DMS79 treated with DMSO at 0.1 percent for 48 hours (cell line): ENCODE measurements around the gene ZBTB2.
"Not testable (repeated sequence)": the region's sequence is repeated elsewhere in the genome, so short reads cannot be mapped to it uniquely, and the experiment has no call there.

Experiments
- DNase-seq: peaks from one replicate; lab custom pipeline; 2025; lab: John Stamatoyannopoulos, UW

The ZBTB2 gene

GRCh38 chr6:151370509-151371078 lies 20.8 kb downstream of the ZBTB2 start:
- DNase-seq = no peak

DNA sequence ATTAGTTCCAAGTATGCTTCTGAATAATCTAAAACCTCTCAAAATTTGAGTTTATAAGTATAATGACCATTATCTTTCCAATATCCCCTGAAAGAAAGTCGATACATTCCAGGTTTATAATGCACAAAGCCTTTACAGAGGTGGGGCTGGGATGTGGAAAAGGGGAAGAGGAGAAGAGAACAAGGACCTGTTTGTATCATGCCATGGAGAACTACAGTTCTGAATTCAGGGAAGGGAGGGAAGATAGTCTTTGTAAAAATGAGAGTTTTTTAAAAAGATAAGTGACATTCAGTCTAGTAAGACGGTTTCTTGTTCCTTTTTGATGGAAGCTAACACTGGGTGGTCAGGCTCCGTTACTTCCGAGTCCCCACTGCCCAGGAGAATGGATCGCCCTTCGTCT lies 26.1 kb downstream of the ZBTB2 start:
- DNase-seq = no peak

- no peak for DNase-seq
Observed at GRCh38 chr6:151359486-151359885, 31.9 kb downstream of the ZBTB2 start.

DNA sequence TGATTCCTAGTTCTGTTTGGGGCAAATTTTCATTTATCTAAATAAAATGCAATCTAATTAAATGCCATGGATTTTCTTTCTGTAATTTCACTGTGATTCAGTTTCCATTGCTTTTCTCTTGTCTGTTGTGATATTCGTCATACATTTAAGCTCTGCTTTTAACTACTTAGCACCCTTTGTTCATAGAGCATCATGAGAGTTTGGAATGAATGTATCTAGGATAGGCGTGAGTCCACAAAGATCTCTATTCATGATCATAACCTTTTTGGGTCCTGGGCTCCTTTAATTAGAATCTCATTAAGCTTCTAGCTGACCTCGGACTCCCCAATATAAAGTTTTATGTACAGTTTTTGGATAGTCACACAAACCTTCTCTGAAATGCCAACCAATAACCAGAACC lies 32.9 kb downstream of the ZBTB2 start:
- no peak for DNase-seq

DNA sequence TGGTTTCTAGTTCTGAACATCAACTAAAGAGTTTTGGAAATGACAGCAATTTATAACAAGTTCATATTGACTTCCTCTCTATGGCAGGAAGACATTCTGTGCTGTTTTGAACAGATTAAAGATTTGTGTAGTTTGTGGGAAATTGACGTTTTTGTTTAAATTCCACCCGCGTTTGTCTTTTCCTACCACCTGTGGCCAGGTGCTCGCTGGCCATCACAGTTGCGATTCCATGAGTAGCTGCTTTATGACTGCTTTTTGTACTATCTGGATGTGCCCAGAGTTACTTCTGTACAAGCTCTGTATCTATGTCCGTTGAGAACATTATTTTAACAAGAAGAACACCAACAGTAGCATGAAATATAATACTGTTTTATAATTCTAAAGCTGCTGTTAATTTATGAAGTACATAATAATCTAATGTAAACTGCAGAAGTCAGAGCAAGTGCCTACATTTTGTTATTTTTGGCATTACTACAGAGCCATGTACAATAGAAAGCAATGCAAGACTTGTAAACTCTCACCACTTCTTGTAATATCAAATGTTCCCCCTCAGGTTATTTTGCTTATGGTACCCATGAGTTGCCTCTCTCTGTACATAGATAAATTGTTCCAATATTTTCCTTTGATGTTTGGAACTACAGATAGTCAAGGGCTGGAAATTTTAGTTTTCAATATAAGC lies 33.5 kb downstream of the ZBTB2 start:
- DNase-seq = no peak

DNA sequence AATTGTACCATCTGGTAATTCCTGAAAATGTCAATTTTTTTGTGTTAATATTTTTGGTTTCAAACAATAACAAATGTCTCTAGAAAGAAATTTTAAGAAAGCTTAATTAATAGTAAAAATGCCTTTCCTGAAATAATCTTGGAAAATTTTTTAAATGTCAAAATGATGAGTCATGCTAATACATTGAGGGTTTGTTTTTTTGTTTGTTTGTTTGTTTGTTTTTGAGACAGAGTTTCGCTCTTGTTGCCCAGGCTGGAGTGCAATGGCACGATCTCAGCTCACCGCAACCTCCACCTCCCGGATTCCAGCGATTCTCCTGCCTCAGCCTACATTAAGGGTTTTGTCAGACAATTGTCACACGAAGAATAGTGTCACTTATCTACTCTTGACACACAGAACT lies 34.4 kb downstream of the ZBTB2 start:
- not testable (repeated sequence) for DNase-seq

- no peak for DNase-seq
Observed at GRCh38 chr6:151353795-151354194, 37.6 kb downstream of the ZBTB2 start.

DNA sequence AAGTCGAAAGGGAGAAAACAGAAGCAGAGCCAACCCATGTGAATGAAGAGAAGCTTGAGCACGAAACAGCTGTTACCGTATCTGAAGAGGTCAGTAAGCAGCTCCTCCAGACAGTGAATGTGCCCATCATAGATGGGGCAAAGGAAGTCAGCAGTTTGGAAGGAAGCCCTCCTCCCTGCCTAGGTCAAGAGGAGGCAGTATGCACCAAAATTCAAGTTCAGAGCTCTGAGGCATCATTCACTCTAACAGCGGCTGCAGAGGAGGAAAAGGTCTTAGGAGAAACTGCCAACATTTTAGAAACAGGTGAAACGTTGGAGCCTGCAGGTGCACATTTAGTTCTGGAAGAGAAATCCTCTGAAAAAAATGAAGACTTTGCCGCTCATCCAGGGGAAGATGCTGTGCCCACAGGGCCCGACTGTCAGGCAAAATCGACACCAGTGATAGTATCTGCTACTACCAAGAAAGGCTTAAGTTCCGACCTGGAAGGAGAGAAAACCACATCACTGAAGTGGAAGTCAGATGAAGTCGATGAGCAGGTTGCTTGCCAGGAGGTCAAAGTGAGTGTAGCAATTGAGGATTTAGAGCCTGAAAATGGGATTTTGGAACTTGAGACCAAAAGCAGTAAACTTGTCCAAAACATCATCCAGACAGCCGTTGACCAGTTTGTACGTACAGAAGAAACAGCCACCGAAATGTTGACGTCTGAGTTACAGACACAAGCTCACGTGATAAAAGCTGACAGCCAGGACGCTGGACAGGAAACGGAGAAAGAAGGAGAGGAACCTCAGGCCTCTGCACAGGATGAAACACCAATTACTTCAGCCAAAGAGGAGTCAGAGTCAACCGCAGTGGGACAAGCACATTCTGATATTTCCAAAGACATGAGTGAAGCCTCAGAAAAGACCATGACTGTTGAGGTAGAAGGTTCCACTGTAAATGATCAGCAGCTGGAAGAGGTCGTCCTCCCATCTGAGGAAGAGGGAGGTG lies 38.7 kb downstream of the ZBTB2 start:
- no peak for DNase-seq

GRCh38 chr6:151351731-151352130 lies 39.6 kb downstream of the ZBTB2 start:
- DNase-seq = no peak

GRCh38 chr6:151351146-151351700 lies 40.1 kb downstream of the ZBTB2 start:
- peak; percentile 41 for DNase-seq

DNA sequence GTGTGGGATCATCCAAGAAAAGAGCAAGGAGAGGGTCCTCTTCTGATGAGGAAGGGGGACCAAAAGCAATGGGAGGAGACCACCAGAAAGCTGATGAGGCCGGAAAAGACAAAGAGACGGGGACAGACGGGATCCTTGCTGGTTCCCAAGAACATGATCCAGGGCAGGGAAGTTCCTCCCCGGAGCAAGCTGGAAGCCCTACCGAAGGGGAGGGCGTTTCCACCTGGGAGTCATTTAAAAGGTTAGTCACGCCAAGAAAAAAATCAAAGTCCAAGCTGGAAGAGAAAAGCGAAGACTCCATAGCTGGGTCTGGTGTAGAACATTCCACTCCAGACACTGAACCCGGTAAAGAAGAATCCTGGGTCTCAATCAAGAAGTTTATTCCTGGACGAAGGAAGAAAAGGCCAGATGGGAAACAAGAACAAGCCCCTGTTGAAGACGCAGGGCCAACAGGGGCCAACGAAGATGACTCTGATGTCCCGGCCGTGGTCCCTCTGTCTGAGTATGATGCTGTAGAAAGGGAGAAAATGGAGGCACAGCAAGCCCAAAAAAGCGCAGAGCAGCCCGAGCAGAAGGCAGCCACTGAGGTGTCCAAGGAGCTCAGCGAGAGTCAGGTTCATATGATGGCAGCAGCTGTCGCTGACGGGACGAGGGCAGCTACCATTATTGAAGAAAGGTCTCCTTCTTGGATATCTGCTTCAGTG lies 40.8 kb downstream of the ZBTB2 start:
- DNase-seq = no peak

- DNase-seq = peak; percentile 68
Observed at GRCh38 chr6:151349651-151350270, 41.6 kb downstream of the ZBTB2 start.

GRCh38 chr6:151342750-151343149 lies 48.6 kb downstream of the ZBTB2 start:
- not testable (repeated sequence) for DNase-seq

GRCh38 chr6:151341476-151342195 lies 49.7 kb downstream of the ZBTB2 start:
- no peak for DNase-seq

- no peak for DNase-seq
Observed at GRCh38 chr6:151340219-151340978, 51.0 kb downstream of the ZBTB2 start.

DNA sequence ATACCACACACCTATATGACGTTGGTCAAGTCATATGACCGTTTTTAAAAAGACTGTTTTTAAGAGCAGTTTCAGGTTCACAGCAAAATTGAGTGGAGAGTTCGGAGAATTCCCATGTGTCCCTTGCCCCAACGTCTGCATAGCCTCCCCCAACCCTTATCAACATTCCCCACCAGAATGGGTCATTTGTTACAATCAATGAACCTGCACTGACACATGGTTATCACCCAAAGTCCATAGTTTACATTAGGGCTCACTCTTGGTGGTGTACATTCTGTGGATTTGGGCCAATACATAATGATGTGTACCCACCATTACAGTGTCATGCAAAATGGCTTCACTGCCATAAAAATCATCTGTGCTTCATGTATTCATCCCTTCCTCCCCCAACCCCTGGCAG lies 52.0 kb downstream of the ZBTB2 start:
- DNase-seq = no peak

DNA sequence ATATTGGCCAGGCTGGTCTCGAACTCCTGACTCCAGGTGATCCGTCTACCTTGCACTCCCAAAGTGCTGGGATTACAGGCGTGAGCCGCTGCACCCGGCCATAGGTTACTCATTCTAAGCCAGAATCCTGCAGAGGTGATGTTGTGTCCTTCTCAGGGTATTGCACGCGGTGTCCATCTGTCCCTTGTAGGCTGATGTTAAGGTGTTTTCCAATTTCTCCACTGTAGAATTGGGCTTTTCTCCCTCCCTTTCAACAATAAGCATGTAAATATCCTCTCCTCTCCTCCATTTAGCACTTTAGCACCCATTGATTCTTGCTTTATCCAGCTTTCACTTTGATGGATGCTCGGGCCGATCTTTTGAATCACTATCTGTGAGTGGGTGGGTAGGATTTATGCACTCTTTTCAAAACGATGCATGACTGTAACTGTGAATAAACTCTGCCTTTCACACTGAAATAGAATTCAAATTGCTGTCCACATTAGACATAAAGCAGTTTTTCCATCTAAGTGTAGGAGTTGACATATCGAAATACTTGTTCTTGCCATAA lies 52.6 kb downstream of the ZBTB2 start:
- no peak for DNase-seq

DNA sequence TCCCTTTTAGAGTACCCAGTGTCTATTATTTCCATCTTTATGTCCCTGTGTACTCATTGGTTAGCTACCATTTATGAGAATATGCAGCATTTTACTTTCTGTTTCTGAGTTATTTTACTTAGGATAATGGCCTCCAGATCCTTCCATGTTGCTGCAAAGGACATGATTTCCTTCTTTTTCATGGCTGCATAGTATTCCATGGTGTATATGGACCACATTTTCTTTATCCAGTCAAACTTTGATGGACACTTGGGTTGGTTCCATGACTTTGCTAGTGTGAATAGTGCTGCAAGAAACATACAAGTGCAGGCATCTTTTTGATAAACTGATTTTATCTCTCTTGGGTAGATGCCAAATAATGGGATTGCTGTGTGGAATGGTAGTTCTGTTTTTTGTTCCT lies 55.4 kb downstream of the ZBTB2 start:
- DNase-seq = no peak

GRCh38 chr6:151330130-151330696 lies 61.1 kb downstream of the ZBTB2 start:
- no peak for DNase-seq
